ENCODE data around the gene TTYH3. TPM values are rescaled to one million over a fixed set of nuclear protein-coding genes. Genes with fewer than 3 reads are reported as not detected.

Gene TTYH3
- total RNA-seq, 1 donor from 2014 or later, result 296 TPM

GRCh38 chr7:2650451-2650850, 18.7 kb downstream of the TTYH3 start:
- Mint-ChIP-seq H3K4me3 (no peak overlapping the region), H3K27ac (peak overlapping the region; percentile 76), H3K9me3 (no peaks in the 10 kb centered on the region), H3K27me3 (ENCODE audit: low read depth) (no peaks in the 10 kb centered on the region), H3K4me1 (peaks cover 3% of the 10 kb centered on the region), H3K36me3 (peaks cover 8% of the 10 kb centered on the region)
- TF ChIP-seq CTCF (IDR thresholded peaks at IDR 0.05; ENCODE audit: unreplicated experiment), result no peak
- DNase-seq (ENCODE audit: low spot score in 2 of 2, unreplicated experiment in 2 of 2), result no peak

GRCh38 chr7:2651336-2651735, 19.6 kb downstream of the TTYH3 start:
- Mint-ChIP-seq H3K27me3 (ENCODE audit: low read depth) (no peaks in the 10 kb centered on the region), H3K9me3 (no peaks in the 10 kb centered on the region), H3K27ac (no peak overlapping the region), H3K4me1 (no peaks in the 10 kb centered on the region), H3K4me3 (no peak overlapping the region), H3K36me3 (peaks cover 8% of the 10 kb centered on the region)
- no peak for TF ChIP-seq CTCF (IDR thresholded peaks at IDR 0.05; ENCODE audit: unreplicated experiment)
- DNase-seq (ENCODE audit: low spot score in 2 of 2, unreplicated experiment in 2 of 2), result no peak

- no peaks in the 10 kb centered on the region for H3K9me3 Mint-ChIP-seq
- no peaks in the 10 kb centered on the region for H3K27me3 Mint-ChIP-seq (ENCODE audit: low read depth)
- H3K36me3 Mint-ChIP-seq, result peaks cover 10% of the 10 kb centered on the region
- no peak overlapping the region for H3K4me3 Mint-ChIP-seq
- no peak for TF ChIP-seq CTCF (IDR thresholded peaks at IDR 0.05; ENCODE audit: unreplicated experiment)
- no peaks in the 10 kb centered on the region for H3K4me1 Mint-ChIP-seq
- DNase-seq (ENCODE audit: low spot score in 2 of 2, unreplicated experiment in 2 of 2), result no peak
- H3K27ac Mint-ChIP-seq, result no peak overlapping the region
These were observed 20.3 kb downstream of the TTYH3 start for GRCh38 chr7:2651847-2652735.

- Mint-ChIP-seq H3K27me3 (ENCODE audit: low read depth) (no peaks in the 10 kb centered on the region), H3K27ac (no peak overlapping the region)
These were observed 20.9 kb downstream of the TTYH3 start for GRCh38 chr7:2652736-2653060.

GRCh38 chr7:2654059-2654458, 22.3 kb downstream of the TTYH3 start:
- no peaks in the 10 kb centered on the region for H3K4me1 Mint-ChIP-seq
- H3K27me3 Mint-ChIP-seq (ENCODE audit: low read depth), result no peaks in the 10 kb centered on the region
- H3K27ac Mint-ChIP-seq, result no peak overlapping the region
- no peak for DNase-seq (ENCODE audit: low spot score in 2 of 2, unreplicated experiment in 2 of 2)
- H3K9me3 Mint-ChIP-seq, result no peaks in the 10 kb centered on the region
- no peak overlapping the region for H3K4me3 Mint-ChIP-seq
- no peak for TF ChIP-seq CTCF (IDR thresholded peaks at IDR 0.05; ENCODE audit: unreplicated experiment)
- peaks cover 11% of the 10 kb centered on the region for H3K36me3 Mint-ChIP-seq

More at GRCh38 chr7:2652736-2653060, 20.9 kb downstream of the TTYH3 start:
- TF ChIP-seq CTCF (IDR thresholded peaks at IDR 0.05; ENCODE audit: unreplicated experiment), result no peak
- Mint-ChIP-seq H3K4me3 (no peak overlapping the region), H3K4me1 (no peaks in the 10 kb centered on the region), H3K9me3 (no peaks in the 10 kb centered on the region), H3K36me3 (peaks cover 13% of the 10 kb centered on the region)
- no peak for DNase-seq (ENCODE audit: low spot score in 2 of 2, unreplicated experiment in 2 of 2)

Data from mesothelial cell of epicardium (in vitro differentiated cells).